Measurements from ENCODE around the gene GAREM1.

GRCh38 chr18:32216390-32216789 is 254.3 kb downstream of the GAREM1 start:
- TF ChIP-seq CTCF (conservative IDR thresholded peaks at IDR 0.05; ENCODE audit: low read depth, low read length) (no peak), EZH2 (IDR thresholded peaks at IDR 0.05; ENCODE audit: low read length, unreplicated experiment) (no peak)
